H9 (cell line): ENCODE data around the gene CRISPLD2. TPM values are rescaled to one million over a fixed set of nuclear protein-coding genes. Genes with fewer than 3 reads are reported as not detected.

Experiments used
- DNase-seq: peaks from one replicate; pipeline ENCODE4 v3.0.0-alpha.2; 2017
- H2AFZ ChIP-seq: one replicate; pipeline ENCODE4 v1.6.1; 2013; ENCODE audit warnings: mild to moderate bottlenecking, low read length, control low read depth, moderate library complexity
- H2AK5ac ChIP-seq: 2 replicates; pipeline ENCODE4 v1.6.1; 2013; ENCODE audit warnings: low read length, control low read depth, mixed read lengths; ENCODE audit not compliant: insufficient read length
- H2BK120ac ChIP-seq: one replicate; pipeline ENCODE4 v1.6.1; 2013; ENCODE audit warnings: low read depth, mild to moderate bottlenecking, low read length, control low read depth, inconsistent platforms; ENCODE audit not compliant: poor library complexity, severe bottlenecking
- H2BK12ac ChIP-seq: 2 replicates; pipeline ENCODE4 v1.6.1; 2013; ENCODE audit warnings: low read length, control low read depth, mixed read lengths, low read depth; ENCODE audit not compliant: insufficient read length
- H2BK15ac ChIP-seq: 2 replicates; pipeline ENCODE4 v1.6.1; 2013; ENCODE audit warnings: low read depth, low read length, control low read depth
- H2BK20ac ChIP-seq: one replicate; pipeline ENCODE4 v1.6.1; 2013; ENCODE audit warnings: low read depth, mild to moderate bottlenecking, low read length, control low read depth, inconsistent platforms; ENCODE audit not compliant: poor library complexity, severe bottlenecking
- H2BK5ac ChIP-seq: 2 replicates; pipeline ENCODE4 v1.6.1; 2013; ENCODE audit warnings: low read length, control low read depth, mixed read lengths; ENCODE audit not compliant: insufficient read length
- H3K14ac ChIP-seq: 2 replicates; pipeline ENCODE4 v1.6.1; 2013; ENCODE audit warnings: low read length, control low read depth; ENCODE audit not compliant: insufficient read depth
- H3K18ac ChIP-seq: 2 replicates; pipeline ENCODE4 v1.6.1; 2013; ENCODE audit warnings: low read depth, mild to moderate bottlenecking, mixed read lengths, low read length, control low read depth; ENCODE audit not compliant: insufficient read length
- H3K23ac ChIP-seq: 2 replicates; pipeline ENCODE4 v1.6.1; 2013; ENCODE audit warnings: low read length, control low read depth, mixed read lengths, low read depth; ENCODE audit not compliant: insufficient read length
- H3K23me2 ChIP-seq: 2 replicates; pipeline ENCODE4 v1.6.1; 2013; ENCODE audit warnings: low read depth, mild to moderate bottlenecking, mixed read lengths, low read length, control low read depth; ENCODE audit not compliant: insufficient read length, poor library complexity, severe bottlenecking
- H3K27ac ChIP-seq: 2 replicates; pipeline ENCODE4 v1.5.1; 2013; ENCODE audit warnings: low read length, control low read depth, mixed read lengths, low read depth; ENCODE audit not compliant: insufficient read length
- H3K27me3 ChIP-seq: 2 replicates; pipeline ENCODE4 v1.6.1; 2013; ENCODE audit warnings: low read length, control low read depth, inconsistent platforms; ENCODE audit not compliant: insufficient read depth
- H3K4ac ChIP-seq: 2 replicates; pipeline ENCODE4 v1.6.1; 2013; ENCODE audit warnings: low read depth, mild to moderate bottlenecking, control low read depth, inconsistent platforms, low read length, moderate library complexity
- H3K4me1 ChIP-seq: 2 replicates; pipeline ENCODE4 v1.6.1; 2013; ENCODE audit warnings: low read length, control low read depth, inconsistent platforms; ENCODE audit not compliant: insufficient read depth
- H3K4me2 ChIP-seq: 2 replicates; pipeline ENCODE4 v1.6.1; 2013; ENCODE audit warnings: low read length, control low read depth, mixed read lengths; ENCODE audit not compliant: insufficient read length, insufficient read depth
- H3K56ac ChIP-seq: 2 replicates; pipeline ENCODE4 v1.6.1; 2013; ENCODE audit warnings: low read depth, mild to moderate bottlenecking, mixed read lengths, low read length, control low read depth; ENCODE audit not compliant: insufficient read length
- H3K79me1 ChIP-seq: 2 replicates; pipeline ENCODE4 v1.6.1; 2013; ENCODE audit warnings: low read depth, mild to moderate bottlenecking, moderate library complexity, low read length, control low read depth, inconsistent platforms; ENCODE audit not compliant: insufficient read depth, poor library complexity, severe bottlenecking
- H3K79me2 ChIP-seq: 2 replicates; pipeline ENCODE4 v1.6.1; 2013; ENCODE audit warnings: low read length, control low read depth, inconsistent platforms; ENCODE audit not compliant: insufficient read depth
- H3K9ac ChIP-seq: 2 replicates; pipeline ENCODE4 v1.6.1; 2013; ENCODE audit warnings: low read length, control low read depth, mixed read lengths; ENCODE audit not compliant: insufficient read length; ENCODE audit errors: extremely low read depth
- H3K9me3 ChIP-seq: one replicate; pipeline ENCODE4 v1.6.1; 2013; ENCODE audit warnings: low read depth, low read length, inconsistent platforms; ENCODE audit not compliant: control insufficient read depth
- H3T11ph ChIP-seq: one replicate; pipeline ENCODE4 v1.6.1; 2013; ENCODE audit warnings: mild to moderate bottlenecking, low read length, control low read depth, inconsistent platforms
- H4K20me1 ChIP-seq: one replicate; pipeline ENCODE4 v1.6.1; 2013; ENCODE audit not compliant: control insufficient read depth, insufficient read length, insufficient read depth
- H4K5ac ChIP-seq: 2 replicates; pipeline ENCODE4 v1.6.1; 2013; ENCODE audit warnings: low read depth, mild to moderate bottlenecking, mixed read lengths, low read length, control low read depth; ENCODE audit not compliant: insufficient read length
- H4K8ac ChIP-seq: replicated peaks from 2 replicates; pipeline ENCODE4 v1.6.1; 2013; ENCODE audit warnings: low read length, control low read depth, mixed read lengths, low read depth; ENCODE audit not compliant: insufficient read length
- H4K91ac ChIP-seq: 2 replicates; pipeline ENCODE4 v1.6.1; 2013; ENCODE audit warnings: low read depth, mild to moderate bottlenecking, moderate library complexity, mixed read lengths, low read length, control low read depth; ENCODE audit not compliant: insufficient read length
- H3K27ac Mint-ChIP-seq, 3 experiments: 2 replicates in 2 of 3; 3 replicates in 1 of 3; pipeline ENCODE4 v1.8.0; 2020 to 2021; ENCODE audit warnings: mixed read lengths in 3 of 3, mild to moderate bottlenecking in 1 of 3, moderate library complexity in 1 of 3
- H3K27me3 Mint-ChIP-seq: 2 replicates; pipeline ENCODE4 v1.8.0; 2021; ENCODE audit warnings: low read depth, mild to moderate bottlenecking, moderate library complexity, mixed read lengths
- H3K36me3 Mint-ChIP-seq, 3 experiments: 2 replicates in 2 of 3; 3 replicates in 1 of 3; pipeline ENCODE4 v1.8.0; 2020 to 2021; ENCODE audit warnings: low read depth in 3 of 3, mixed read lengths in 3 of 3; ENCODE audit not compliant: insufficient read depth in 1 of 3
- H3K4me1 Mint-ChIP-seq, 2 experiments: 2 replicates each; pipeline ENCODE4 v1.8.0; 2020; ENCODE audit warnings: mixed read lengths in 2 of 2
- H3K4me3 Mint-ChIP-seq, 2 experiments: 2 replicates in 1 of 2; 3 replicates in 1 of 2; pipeline ENCODE4 v1.8.0; 2020 to 2021; ENCODE audit warnings: mild to moderate bottlenecking in 2 of 2, mixed read lengths in 2 of 2, moderate library complexity in 1 of 2
- H3K9me3 Mint-ChIP-seq, 2 experiments: 2 replicates in 1 of 2; 3 replicates in 1 of 2; pipeline ENCODE4 v1.8.0; 2020; ENCODE audit warnings: mild to moderate bottlenecking in 2 of 2, mixed read lengths in 2 of 2, moderate library complexity in 1 of 2
- CTCF ChIP-seq: fragments of 200-600 bp; sonication (generic); conservative IDR thresholded peaks from 3 replicates; pipeline ENCODE4 v1.8.0; 2021; ENCODE audit warnings: antibody characterized with exemption, mild to moderate bottlenecking
- WGBS: extraction: QIAGEN DNeasy Blood & Tissue Kit; methylation state at CpG from one replicate; pipeline ENCODE4 v1.1.7; 2013; ENCODE audit warnings: missing lambda C conversion rate, low lambda C conversion rate, mixed read lengths; ENCODE audit not compliant: insufficient read length; ENCODE audit errors: extremely low coverage; 5-methylcytosine and 5-hydroxymethylcytosine counted together
- total RNA-seq: library from RNA; stranded (reverse); gene quantifications from 2 replicates; pipeline ENCODE4 v1.2.1, GENCODE V29; 2021

The CRISPLD2 gene
- total RNA-seq, 1 experiment from 2014 or later: 2.3 TPM

- Histone ChIP-seq H3K4me1 (no peaks in the 10 kb centered on the region; the same call in 1 of the 2 replicates), H2AK5ac (no peak overlapping the region), H2AFZ (no peak overlapping the region), H3K79me2 (no peaks in the 10 kb centered on the region), H3K4me2 (no peak overlapping the region), H3K14ac (no peak overlapping the region), H4K20me1 (no peaks in the 10 kb centered on the region), H2BK15ac (no peak overlapping the region), H2BK20ac (no peak overlapping the region), H2BK5ac (no peak overlapping the region), H4K5ac (no peak overlapping the region), H3K4ac (no peak overlapping the region), H3K9me3 (no peaks in the 10 kb centered on the region), H3K18ac (no peak overlapping the region), H3K27ac (no peak overlapping the region), H3T11ph (no peak overlapping the region), H3K9ac (no peak overlapping the region), H3K23ac (no peak overlapping the region), H4K91ac (no peak overlapping the region), H3K56ac (no peak overlapping the region), H2BK12ac (no peak overlapping the region), H3K27me3 (peaks cover 14% of the 10 kb centered on the region; the same call in 1 of the 2 replicates), H2BK120ac (no peak overlapping the region), H3K79me1 (no peaks in the 10 kb centered on the region), H3K23me2 (no peaks in the 10 kb centered on the region), H4K8ac (no peak overlapping the region)
- Mint-ChIP-seq H3K27me3 (peaks cover 76% of the 10 kb centered on the region), H3K9me3 (no peaks in the 10 kb centered on the region; a peak in 2 of 5 replicates), H3K27ac (no peak overlapping the region), H3K4me3 (no peak overlapping the region), H3K36me3 (no peaks in the 10 kb centered on the region), H3K4me1 (peaks cover 13% of the 10 kb centered on the region in 2 experiments)
- no CpG with 5 or more reads among the region's 9 CpGs for WGBS
- TF ChIP-seq CTCF: no peak
- no peak for DNase-seq
Measured at GRCh38 chr16:84821179-84821578, 1.4 kb downstream of the CRISPLD2 start.
